Amygdala (tissue), 56 donors: ENCODE measurements around the gene MSRB2.
"Not testable (repeated sequence)": the region's sequence is repeated elsewhere in the genome, so short reads cannot be mapped to it uniquely, and the experiment has no call there.

Experiments used
- DNase-seq, 56 donors: peaks; one replicate each; lab custom pipeline; 2025; lab: John Stamatoyannopoulos, UW

The MSRB2 gene

DNA sequence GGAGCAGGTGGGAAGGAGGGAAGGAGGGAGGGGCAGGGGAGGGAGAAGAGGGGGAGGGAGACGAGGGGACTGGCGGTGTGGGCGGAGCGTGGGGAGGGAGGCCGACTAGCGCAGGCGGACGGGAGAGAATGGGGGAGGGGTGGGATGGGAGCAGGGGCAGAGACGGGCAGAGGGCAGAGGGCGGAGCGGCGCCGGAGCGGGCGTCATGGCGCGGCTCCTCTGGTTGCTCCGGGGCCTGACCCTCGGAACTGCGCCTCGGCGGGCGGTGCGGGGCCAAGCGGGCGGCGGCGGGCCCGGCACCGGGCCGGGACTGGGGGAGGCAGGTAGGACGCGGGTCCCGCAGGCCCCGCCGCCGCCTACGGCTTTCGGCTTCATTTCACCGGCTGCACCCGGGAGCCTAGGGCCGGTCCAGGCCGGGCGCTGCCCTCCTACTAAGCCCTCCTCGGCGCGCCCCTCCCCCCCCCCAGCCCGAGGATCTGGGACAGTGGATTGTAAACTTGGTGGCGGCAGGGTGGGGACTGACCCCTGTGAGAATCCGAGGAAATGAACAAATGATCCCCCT lies at the start of gene MSRB2:
TSS of gene MSRB2 (plus strand) at position 176 of the 562 bp plus-strand sequence. CDS start at position 206, 30 bp downstream.
- DNase-seq: peak; percentile 17 to 94 (median 83)

DNA sequence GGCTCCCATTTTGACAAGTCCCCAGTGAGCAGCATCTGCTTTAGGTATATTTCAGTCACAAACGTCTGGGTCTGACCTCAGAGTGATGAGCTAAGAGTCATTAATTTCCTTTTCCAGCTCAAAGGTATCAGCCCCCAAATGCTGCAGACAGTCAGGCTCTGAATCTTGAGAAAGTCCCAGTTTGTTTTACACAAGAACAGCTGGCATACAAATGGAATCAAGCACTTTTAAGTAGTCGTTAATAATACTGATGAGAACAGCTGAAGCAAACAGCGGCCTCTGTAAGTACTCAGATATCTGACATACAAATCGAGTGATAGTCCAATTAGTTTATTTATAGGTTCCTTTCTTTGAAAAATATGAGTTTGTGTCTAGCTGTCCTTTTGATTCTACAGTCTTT lies 49.4 kb upstream of the MSRB2 start:
- DNase-seq: no peak

DNA sequence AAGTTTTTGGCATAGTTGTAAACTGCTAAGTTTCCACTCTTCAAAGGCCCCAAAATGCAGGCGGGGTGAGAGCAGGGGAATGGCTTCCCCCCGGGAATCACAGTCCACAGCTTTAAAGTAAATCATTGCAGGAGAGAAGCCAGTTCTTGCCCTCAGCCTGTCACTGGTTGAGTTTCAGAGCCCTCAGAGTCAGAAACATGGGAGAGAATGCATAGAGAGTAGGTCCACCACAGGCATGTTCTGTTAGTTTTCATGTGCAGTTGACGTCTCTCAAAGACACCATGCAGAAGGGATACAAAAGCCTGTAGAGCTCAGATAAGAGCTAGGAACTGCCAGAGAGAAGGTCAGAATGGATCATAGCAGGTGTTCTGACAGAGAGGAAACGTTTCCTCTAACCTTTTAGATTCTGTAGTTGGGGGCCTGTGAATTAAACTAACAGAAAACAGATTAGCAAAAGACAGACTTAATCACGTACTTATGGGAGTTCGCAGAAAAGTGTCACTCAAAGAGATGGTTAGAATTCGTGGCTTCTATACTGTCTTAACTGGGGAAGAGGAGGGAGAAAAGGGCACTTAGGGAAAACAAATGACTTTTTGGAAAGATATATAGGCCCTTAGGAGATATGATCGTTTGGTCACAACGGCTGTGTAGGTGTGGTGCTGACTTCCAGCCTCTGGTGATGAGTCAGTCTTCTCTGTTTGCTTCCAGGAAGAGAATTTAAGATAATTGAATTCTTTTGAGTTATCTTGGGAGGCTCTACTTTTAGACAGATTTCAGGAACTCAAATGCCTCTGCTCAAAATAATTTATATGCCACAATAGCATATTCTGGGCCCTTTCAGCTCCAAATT lies 48.0 kb upstream of the MSRB2 start:
- no peak for DNase-seq

DNA sequence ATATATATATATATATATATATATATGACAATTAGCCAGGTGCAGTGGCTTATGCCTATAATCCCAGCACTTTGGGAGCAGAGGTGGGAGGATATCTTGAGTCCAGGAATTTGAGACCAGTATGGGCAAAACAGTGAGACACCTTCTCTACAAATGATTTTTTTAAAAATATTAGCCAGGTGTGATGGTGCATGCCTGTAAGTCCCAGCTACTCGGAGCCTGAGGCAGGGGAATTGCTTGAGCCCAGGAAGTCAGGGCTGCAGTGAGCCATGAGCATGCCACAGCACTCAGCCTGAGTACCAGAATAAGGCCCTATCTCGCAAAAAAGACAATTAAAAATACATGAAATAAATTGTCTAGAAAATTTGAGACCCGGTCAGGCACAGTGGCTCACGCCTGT lies 47.2 kb upstream of the MSRB2 start:
- DNase-seq: no peak

DNA sequence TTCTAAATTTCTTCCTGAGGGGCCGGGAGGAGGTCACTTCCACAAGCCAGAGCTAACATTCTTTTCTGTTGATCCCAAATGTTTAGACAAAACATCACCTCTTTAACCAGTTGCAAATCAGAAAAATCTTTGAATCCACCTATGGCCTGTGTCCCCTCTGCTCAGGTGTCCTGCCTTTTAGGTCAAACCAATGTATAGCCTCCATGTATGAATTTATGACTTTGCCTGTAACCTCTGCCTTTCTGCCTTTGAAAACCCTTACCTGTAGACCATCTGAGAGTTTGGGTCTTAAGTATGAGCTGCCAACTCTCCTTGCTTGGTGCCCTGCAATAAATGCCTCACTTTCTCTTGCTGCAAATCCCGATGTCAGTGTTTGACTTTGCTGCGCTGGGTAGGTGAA lies 44.1 kb upstream of the MSRB2 start:
- DNase-seq: no peak

DNA sequence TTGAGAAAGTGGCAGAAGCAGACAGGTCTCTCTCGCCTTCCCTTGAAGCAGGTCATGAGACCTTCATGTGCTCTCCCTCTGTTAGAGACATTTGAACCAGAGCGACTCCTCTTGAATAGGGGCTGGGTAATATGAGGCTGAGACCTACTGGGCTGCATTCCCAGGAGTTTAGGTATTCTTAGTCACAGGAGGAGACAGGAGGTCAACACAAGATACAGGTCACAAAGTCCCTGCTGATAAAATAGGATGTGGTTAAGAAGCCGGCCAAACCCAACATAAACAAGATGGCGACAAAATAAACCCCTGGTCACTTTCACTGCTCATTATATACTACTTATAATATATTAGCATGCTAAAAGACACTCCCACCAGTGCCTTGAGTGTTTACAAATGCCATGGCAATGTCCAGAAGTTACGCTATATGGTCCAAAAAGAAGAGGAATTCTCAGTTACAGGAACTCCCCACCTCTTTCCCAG lies 43.5 kb upstream of the MSRB2 start:
- no peak for DNase-seq

DNA sequence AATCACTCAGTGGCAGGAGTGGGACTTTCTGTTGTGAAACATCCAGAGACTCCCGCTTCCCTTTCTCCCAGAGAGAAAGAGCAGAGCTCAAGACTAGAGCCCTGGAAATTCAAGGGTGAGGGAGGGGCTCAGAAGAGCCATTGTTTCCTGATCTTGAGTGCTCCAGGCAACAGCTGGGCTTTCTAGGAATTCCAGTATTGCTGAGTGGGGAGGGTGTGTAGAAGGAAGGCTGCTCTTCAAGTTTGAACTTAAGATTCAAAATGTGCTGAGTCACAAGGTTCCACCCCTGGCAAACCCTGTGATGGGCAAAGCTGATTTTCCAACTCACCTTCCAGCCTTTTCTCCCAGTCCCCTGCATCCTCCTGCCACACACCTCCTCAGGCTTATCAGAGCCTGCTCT lies 42.3 kb upstream of the MSRB2 start:
- DNase-seq: no peak

DNA sequence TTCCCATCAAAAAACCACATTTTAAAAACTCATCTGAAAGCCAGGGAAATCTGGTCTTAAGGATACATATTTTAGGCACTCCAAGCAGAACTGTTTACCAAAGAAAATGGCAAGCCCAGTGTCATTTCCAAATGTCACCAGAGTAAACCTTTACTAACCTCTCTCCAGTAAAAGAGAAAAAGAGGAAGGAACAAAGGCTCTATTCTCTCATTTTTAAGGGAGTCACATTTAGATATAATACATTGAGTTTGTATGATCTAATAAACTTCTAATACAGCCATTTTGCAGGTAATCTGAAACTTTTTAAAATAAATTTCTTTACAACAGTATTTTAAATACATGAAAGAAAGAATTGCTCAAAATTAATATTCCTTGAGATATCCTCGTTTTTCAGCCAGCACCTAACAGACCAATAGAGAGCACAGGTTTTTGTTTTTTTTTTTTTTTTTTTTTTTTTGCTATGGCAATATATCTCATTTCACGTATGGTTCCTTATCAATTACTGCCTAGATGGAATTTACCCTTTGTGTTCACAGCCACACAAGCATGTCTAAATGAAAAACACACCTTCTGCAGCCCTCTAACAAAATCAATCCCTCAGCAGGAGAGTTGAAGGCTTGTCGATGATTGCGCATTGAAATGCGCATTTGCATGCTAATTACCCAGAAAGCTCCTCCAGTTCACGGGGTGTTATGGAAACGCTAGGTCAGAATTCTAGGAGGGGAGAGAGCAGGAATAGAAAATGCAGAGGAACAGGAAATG lies 39.8 kb upstream of the MSRB2 start:
- no peak for DNase-seq

DNA sequence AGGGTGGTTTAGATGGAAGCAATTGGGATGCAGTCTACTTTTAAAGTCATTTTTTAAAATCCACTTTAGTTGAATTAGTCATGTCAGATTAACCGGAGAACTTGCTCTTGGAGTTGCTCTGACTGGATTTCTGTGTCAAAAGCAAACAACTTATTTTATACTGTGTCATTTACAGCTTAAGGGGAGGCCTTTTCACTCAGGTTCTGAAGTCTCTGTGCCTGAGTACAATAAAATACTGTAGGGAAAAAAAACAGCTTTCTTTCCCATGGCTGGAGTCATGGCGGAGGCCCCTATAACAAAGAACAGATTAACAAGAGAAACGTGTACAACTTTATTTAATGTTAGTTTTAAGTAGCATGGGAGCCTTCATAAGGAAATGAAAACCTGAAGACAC lies 39.2 kb upstream of the MSRB2 start:
- no peak for DNase-seq

DNA sequence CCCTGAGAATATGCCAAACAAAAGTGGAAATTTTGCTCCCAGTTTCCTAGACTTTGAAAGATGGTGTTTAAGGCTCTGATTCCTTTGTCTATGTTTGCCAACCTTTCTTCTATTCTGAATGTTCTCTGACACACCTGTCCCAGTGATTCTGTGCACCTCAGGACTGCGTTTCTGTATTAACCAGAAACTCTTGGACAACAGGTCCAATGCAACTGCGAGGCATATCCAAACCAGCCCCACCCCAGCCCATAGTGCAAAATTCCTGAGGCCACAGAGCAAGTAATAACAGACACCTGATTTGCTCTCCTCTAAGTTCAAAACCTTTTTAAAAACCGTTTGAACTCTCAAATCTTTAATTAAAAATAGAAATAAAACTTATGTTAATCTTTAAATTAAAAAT lies 37.0 kb upstream of the MSRB2 start:
- no peak for DNase-seq

DNA sequence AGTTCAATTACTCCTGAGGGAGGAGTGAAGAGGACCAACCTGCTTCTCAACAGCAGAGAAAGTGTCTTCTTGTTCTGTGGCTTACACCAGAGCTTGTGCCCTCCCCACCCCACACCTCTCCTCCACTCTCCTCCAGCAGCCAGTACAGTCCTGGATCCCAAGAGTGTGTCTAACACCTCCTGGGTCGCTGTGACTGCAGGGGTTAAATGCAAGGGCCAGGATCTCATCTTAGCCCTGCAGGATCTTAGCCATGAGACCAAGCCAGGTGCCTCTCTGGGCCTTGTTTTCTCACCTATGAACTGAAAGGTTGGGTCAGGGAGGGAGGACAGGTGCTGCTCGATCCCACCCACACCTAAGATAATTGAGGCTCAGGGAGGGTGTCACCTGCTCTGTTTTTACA lies 34.5 kb upstream of the MSRB2 start:
- DNase-seq: no peak

DNA sequence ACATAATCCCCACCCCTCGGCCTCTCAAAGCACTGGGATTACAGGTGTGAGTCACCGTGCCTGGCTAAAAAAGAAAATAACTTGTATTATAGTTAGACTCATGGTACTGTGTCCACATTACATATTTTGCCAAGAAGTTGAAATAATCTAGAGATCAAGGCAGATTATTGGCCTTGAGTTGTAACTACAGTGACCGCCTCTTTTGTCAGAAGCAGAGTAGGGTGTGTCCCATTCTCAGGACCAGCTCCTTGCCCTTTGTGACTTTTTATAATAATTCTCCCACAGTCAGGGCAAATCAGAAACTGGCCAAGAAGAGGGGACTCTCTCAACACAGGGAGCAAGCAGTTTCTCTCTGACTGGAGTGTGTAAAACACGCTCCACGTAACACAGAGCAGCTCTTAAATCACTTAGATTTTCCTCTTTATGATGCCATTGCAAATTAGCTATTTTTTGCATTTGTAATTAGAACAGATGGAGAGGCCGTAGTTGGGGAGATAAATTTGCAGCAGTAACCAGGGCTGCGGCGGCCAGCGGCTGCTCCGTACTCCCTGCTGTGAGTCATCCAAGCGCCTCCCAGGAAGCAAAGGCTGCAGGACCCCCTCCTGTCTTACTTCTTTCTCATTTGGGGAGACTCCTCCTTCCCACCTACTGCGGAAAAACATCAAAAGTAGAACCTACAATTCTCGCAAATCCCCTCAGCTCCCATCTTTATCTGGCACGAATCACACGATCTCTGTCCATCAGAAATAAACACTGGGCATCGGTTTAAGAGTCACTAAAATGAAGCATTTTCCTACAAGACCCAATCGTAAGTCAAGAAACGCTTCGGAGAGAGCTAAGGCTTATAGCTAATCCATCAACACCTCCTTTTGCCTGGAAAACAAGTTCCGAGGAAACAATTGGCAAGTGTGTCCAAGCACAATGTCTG lies 32.1 kb upstream of the MSRB2 start:
- peak in 6 of 56 donors; percentile 1 to 23 (median 15) for DNase-seq

DNA sequence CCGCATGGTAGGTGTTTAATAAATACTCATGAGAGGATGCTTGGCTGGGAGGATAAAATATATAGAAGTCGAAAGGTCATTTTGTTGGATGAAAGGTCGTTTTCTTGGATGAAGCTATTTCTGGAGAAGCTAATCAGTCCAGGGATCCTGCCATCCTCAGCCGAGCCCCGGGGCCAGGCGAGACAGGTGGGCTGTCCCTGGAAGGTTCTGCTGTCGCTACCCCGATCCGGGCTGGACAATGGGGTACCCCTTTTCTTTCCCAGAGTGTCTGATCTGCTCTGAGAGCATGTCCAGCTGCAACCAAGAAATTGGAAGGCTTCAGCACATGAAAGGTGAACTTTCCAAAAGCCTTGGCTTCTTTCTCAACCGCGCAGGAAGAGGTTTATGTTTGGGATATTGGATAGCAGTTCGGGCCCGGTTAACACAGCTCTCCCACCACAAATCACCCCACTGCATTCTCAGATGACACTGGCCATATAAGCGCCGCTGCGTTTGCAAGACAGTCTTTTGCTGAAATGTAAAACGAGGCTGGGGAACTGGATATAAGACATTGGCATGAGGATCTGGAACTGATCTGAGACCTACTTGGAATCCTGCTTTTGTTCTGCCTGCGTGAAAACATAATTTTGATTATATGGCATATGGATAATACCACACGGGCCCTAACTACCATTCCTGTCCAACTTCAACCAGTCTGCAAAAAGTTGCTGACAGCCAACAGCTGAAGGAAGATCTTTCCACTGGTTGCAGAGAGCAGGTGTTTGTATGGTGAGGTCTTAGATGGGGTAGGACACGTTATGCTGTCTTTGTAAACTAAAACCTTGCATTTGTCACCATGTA lies 31.2 kb upstream of the MSRB2 start:
- no peak for DNase-seq

DNA sequence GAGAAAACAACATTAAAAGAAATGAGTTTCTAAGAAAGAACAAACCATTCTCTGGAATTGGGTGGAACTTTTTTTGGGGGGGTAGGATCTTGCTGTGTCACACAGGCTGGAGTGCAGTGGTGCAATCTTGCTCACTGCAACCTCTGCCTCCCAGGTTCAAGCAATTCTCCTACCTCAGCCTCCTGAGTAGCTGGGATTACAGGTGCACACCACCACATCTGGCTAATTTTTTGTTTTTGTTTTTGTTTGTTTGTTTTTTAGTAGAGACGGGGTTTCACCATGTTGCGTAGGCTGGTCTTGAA lies 30.6 kb upstream of the MSRB2 start:
- DNase-seq: not testable (repeated sequence)

DNA sequence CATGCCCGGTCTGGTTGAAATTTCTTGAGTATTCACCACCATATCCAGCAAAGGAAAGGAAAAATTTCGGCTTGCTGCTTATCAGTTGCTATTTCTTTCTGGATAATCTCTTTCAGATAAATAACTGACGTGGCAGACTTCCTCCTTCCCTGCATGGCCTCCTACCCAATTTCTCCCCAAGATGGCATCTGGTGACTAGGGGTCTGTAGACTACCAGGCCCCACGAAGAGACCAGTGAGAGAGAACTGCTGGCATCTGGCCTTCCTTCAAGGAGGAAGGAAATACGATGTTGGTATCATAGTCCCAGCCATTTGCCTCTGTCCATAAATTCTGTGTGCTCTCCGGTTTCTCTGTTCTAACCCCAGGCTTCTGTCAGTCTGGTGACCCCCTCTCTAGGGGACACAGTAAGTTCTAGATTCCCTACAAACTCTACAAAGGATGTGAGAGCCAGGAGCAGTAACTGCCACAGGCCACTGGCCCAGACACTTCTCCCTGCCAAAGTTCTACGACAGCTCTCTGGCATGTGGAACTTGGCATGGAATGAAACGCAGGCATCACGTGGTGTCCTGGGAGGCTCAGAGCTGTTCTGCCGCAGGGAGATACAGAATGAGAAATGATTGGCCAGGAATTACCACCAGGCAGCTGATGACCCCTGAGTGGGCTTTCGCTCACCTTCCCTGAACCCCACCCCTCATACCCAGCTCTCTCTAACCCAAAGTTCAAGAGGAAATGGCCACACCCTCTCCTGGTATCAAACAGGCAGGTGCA lies 30.0 kb upstream of the MSRB2 start:
- DNase-seq: peak in 55 of 56 donors; percentile 14 to 92 (median 75)

DNA sequence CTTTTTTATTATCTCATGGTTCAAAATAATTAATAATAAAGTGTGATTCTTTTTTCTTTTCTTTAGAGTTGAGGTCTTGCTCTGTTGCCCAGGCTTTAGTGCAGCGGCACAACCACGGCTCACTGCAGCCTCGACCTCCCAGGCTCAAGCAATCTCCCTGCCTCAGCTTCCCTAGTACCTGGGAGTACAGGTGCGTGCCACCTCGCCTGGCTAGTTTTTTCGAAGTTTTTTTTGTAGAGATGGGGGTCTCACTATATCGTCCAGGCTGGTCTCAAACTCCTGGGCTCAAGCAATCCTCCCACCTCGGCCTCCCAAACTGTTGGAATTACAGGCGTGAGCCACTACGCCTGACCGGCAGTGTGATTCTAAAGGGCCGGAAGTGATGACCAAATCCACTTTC lies 28.0 kb upstream of the MSRB2 start:
- DNase-seq: no peak

DNA sequence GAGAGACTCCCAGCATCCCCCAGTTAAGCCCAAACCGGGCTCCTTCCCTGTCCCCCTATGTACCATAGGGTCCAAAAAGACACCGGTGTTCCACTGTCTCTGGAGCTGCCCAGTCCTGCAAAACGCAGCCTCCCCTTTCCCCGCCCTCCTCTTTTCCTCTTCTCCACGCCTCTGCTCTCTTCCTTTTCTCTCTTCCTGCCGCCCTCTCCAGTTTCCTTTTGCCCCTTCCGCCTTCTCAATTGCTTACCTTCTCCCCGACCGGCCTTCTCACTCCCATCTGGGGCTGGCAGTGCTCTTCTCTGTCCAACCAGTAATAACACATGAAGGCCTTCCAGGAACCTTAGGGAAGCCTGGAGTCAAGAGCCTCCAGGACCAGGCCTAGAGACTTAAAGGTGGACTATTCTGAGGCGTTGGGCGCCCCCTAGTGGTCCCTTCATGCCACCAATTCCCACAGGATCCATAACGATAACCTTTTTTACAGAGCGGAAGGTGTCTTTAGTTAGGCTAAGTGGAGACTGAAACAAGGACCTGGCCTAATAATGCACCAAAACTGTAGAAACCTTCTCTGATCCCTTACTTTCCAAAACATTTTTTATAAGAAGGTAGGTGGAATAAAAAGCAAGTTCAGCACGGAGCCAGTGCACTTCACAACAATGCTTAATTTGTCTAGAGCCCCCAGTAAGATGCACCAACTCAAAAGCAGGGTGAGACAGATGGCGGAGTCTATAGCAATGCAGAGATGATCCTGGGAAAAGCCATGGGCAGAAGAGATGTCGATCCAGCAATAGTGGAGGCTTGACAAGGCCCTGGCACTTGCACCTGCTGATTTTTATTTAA lies 27.2 kb upstream of the MSRB2 start:
- peak in 50 of 56 donors; percentile 3 to 93 (median 50) for DNase-seq
